ENCODE data around the gene THRAP3.

The THRAP3 gene

GRCh38 chr1:36301220-36301619, 77.0 kb downstream of the THRAP3 start:
- Histone ChIP-seq H3K4me3 (ENCODE audit: low read depth, low read length) (no peak overlapping the region), H3K36me3 (peaks cover 71% of the 10 kb centered on the region), H3K27me3 (ENCODE audit: insufficient read depth, low read depth, severe bottlenecking) (no peaks in the 10 kb centered on the region), H3K9me3 (ENCODE audit: severe bottlenecking) (no peaks in the 10 kb centered on the region), H3K27ac (no peak overlapping the region; the same call in 1 of the 2 replicates)
- DNase-seq: no peak
- TF ChIP-seq CTCF (IDR thresholded peaks at IDR 0.05; ENCODE audit: low read depth, low read length): no peak

GRCh38 chr1:36303244-36303643, 79.0 kb downstream of the THRAP3 start:
- Histone ChIP-seq H3K4me3 (ENCODE audit: low read depth, low read length) (no peak overlapping the region), H3K27ac (peak overlapping the region; percentile 22; the same call in 1 of the 2 replicates), H3K36me3 (peaks cover 54% of the 10 kb centered on the region), H3K27me3 (ENCODE audit: insufficient read depth, low read depth, severe bottlenecking) (no peaks in the 10 kb centered on the region), H3K9me3 (ENCODE audit: severe bottlenecking) (no peaks in the 10 kb centered on the region)
- no peak for DNase-seq
- no peak for TF ChIP-seq CTCF (IDR thresholded peaks at IDR 0.05; ENCODE audit: low read depth, low read length)

- Histone ChIP-seq H3K27me3 (ENCODE audit: insufficient read depth, low read depth, severe bottlenecking) (no peaks in the 10 kb centered on the region), H3K9me3 (ENCODE audit: severe bottlenecking) (no peaks in the 10 kb centered on the region), H3K27ac (peak overlapping the region; percentile 22; the same call in 1 of the 2 replicates), H3K36me3 (peaks cover 53% of the 10 kb centered on the region), H3K4me3 (ENCODE audit: low read depth, low read length) (no peak overlapping the region)
- peak; percentile 75 for DNase-seq
- TF ChIP-seq CTCF (IDR thresholded peaks at IDR 0.05; ENCODE audit: low read depth, low read length): no peak
Measured at GRCh38 chr1:36303650-36304360, 79.6 kb downstream of the THRAP3 start.

GRCh38 chr1:36304521-36304920, 80.3 kb downstream of the THRAP3 start:
- Histone ChIP-seq H3K36me3 (peaks cover 49% of the 10 kb centered on the region), H3K4me3 (ENCODE audit: low read depth, low read length) (no peak overlapping the region), H3K27me3 (ENCODE audit: insufficient read depth, low read depth, severe bottlenecking) (no peaks in the 10 kb centered on the region), H3K9me3 (ENCODE audit: severe bottlenecking) (no peaks in the 10 kb centered on the region), H3K27ac (no peak overlapping the region)
- DNase-seq: no peak
- TF ChIP-seq CTCF (IDR thresholded peaks at IDR 0.05; ENCODE audit: low read depth, low read length): no peak

DNA sequence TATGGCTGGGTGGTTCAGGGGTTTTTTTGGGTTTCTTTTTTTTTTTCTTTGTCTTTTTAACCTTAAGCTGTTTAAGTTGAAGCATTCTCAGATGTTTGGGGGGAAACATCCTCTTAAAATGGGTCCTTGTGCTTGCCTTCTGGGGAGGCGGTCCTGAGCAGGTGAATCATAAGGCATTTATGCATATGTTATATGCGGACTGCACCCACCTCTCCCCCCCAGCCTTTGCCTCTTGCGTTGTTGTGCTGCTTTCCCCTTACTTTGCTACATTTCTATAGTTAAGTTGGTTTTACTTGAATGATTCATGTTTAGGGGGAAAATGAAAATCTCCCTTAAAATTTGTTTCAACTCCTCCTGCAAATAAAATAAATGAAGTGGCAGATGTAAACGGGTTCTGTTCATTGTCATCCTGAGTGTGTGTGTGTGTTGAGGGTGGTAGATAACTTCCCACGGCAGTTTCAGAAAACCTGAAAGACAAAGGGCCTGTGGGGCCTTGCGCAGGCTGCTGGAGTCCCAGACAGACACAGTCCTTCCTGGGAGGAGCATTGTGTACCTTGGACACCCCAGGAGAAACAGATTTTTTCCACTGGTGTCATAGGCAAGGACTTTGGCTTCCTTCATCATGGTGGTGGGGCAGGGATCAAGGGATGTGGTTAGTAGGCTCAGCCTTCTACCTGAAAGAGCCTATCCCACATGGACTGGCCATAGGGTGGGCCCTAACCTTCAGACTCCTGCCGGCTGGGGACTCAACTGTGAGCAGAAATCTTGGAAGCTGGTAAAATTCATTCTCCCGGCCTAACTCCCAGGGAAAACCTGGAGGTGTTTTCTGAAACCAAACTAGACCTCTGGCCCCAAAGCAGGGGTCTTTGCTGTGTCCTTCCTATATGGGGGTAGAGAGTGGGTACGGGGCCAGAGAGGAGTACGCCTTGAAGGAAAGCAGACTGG, 81.0 kb downstream of the THRAP3 start:
- no peaks in the 10 kb centered on the region for H3K27me3 ChIP-seq (ENCODE audit: insufficient read depth, low read depth, severe bottlenecking)
- TF ChIP-seq CTCF (IDR thresholded peaks at IDR 0.05; ENCODE audit: low read depth, low read length): no peak
- no peaks in the 10 kb centered on the region for H3K9me3 ChIP-seq (ENCODE audit: severe bottlenecking)
- DNase-seq: no peak
- H3K4me3 ChIP-seq (ENCODE audit: low read depth, low read length): no peak overlapping the region
- 0 out of 2 replicates have a peak overlapping the region, but pooled peaks have one; percentile 11 for H3K27ac ChIP-seq
- H3K36me3 ChIP-seq: peaks cover 42% of the 10 kb centered on the region
